Ovary (tissue), 9 donors: ENCODE results near the gene EFNA4. TPM values are rescaled to one million over a fixed set of nuclear protein-coding genes. Genes with fewer than 3 reads are reported as not detected.

Experiments used
- DNase-seq, 5 donors: peaks; one replicate each; pipeline ENCODE4 v3.0.0-alpha.2; 2019 to 2020
- H3K27ac ChIP-seq, 2 donors: fragments of 200-600 bp; one replicate each; pipeline versions ENCODE4 v1.5.1 to v1.8.0; 2019 to 2022
- H3K27me3 ChIP-seq: fragments of 200-600 bp; one replicate; pipeline ENCODE4 v1.8.0; 2022
- H3K36me3 ChIP-seq: fragments of 200-600 bp; sonication (generic); one replicate; pipeline ENCODE4 v1.5.1; 2019
- H3K4me1 ChIP-seq: one replicate; pipeline ENCODE4 v1.8.1; 2013; ENCODE audit warnings: mild to moderate bottlenecking, moderate library complexity; ENCODE audit not compliant: insufficient read depth
- H3K4me3 ChIP-seq: fragments of 200-600 bp; sonication (generic); one replicate; pipeline ENCODE4 v1.5.1; 2017
- H3K9me3 ChIP-seq, 2 donors: fragments of 200-600 bp in 1 of 2; sonication (generic) in 1 of 2; one replicate each; pipeline versions ENCODE4 v1.5.1 to v1.8.1; 2013 to 2019; ENCODE audit warnings: mild to moderate bottlenecking in 1 of 2, moderate library complexity in 1 of 2
- CTCF ChIP-seq, 3 donors: fragments of 450-650 bp in 2 of 3; fragments of 200-600 bp in 1 of 3; IDR thresholded peaks; one replicate each; pipeline versions ENCODE4 v1.5.1 to v1.8.0; 2016 to 2022; ENCODE audit warnings: antibody characterized with exemption in 3 of 3, mild to moderate bottlenecking in 1 of 3
- EP300 ChIP-seq: sonication (generic); formaldehyde crosslinking; IDR thresholded peaks from one replicate; pipeline ENCODE4 v1.6.1; 2017; ENCODE audit warnings: antibody characterized with exemption
- POLR2A ChIP-seq: fragments of 450-650 bp; IDR thresholded peaks from one replicate; pipeline ENCODE4 v1.6.1; 2017; ENCODE audit warnings: antibody characterized with exemption, mild to moderate bottlenecking, moderate library complexity
- WGBS, 3 donors: extraction: QIAGEN DNeasy Blood & Tissue Kit in 1 of 3; methylation state at CpG; one replicate each; pipeline versions ENCODE4 v1.1.5 to v1.1.7; 2013 to 2017; 5-methylcytosine and 5-hydroxymethylcytosine counted together
- intact Hi-C, 4 donors: fragments of 100-400 bp; cut with DNase I; formaldehyde crosslinking; loops; one replicate each; pipeline versions ENCODE4 v1.11.0 to v1.15.1; 2022 to 2023
- polyA plus RNA-seq, 2 donors: library from polyadenylated mRNA; stranded (reverse); fragments of 200-250 nt in 1 of 2; fragments of 350-450 nt in 1 of 2; fragmentation: Illumina TruSeq in 1 of 2; extraction: RNeasy Lipid Tissue Mini Kit (QIAGEN cat#74804) in 1 of 2; gene quantifications; one replicate each; pipeline ENCODE4 v1.2.3, GENCODE V29; 2013 to 2014
- total RNA-seq, 7 donors: library from RNA; depleted of rRNA in 2 of 7; stranded (reverse); fragments of >200 nt in 2 of 7; fragmentation: NEBNext Ultra II Directional in 3 of 7; extraction: Animal tissue kit (Norgen Biotek cat#: 25700) in 3 of 7; gene quantifications; one replicate each; pipeline versions ENCODE4 v1.1.0 to v1.2.4, GENCODE V29; 2016 to 2023
- donor health status: DM: no; HTN: no; CAD: no; lungs with moderate emphysema.
- donor health status: DM: no; HTN: no; CAD: no.
- donor health status: Bipolar disorder and iron deficiency.
- donor health status: DM: yes; HTN: yes; CAD: no.
- donor health status: DM: no; HTN: no; CAD: no.
- donor health status: DM: yes; HTN: yes; CAD: no.

EFNA4 gene
- total and polyA plus RNA-seq, 9 donors: 7.3 to 14.1 (median 10.6) TPM

GRCh38 chr1:155043301-155043702 is 20.2 kb upstream of the EFNA4 start:
- H3K27me3 ChIP-seq: no peaks in the 10 kb centered on the region
- no peaks in the 10 kb centered on the region for H3K9me3 ChIP-seq
- no peak for DNase-seq
- intact Hi-C loops: no loop called here
- no peaks in the 10 kb centered on the region for H3K4me1 ChIP-seq
- WGBS, 3 donors: 60 to 83% (median 63%) methylated on average over 11 to 12 of the region's 12 CpGs
- H3K27ac ChIP-seq: no peak overlapping the region
- H3K4me3 ChIP-seq: no peak overlapping the region
- H3K36me3 ChIP-seq: no peaks in the 10 kb centered on the region
- TF ChIP-seq EP300 (no peak), POLR2A (no peak), CTCF (IDR thresholded peaks at IDR 0.05) (no peak)

GRCh38 chr1:155043793-155044192 is 19.7 kb upstream of the EFNA4 start:
- no peaks in the 10 kb centered on the region for H3K27me3 ChIP-seq
- no peak for DNase-seq
- no peak overlapping the region for H3K4me3 ChIP-seq
- WGBS, 3 donors: 59 to 72% (median 65%) methylated on average over 3 of the region's 3 CpGs
- no peaks in the 10 kb centered on the region for H3K36me3 ChIP-seq
- no peaks in the 10 kb centered on the region for H3K9me3 ChIP-seq
- no peak overlapping the region for H3K27ac ChIP-seq
- no peaks in the 10 kb centered on the region for H3K4me1 ChIP-seq
- intact Hi-C loops: no loop called here
- TF ChIP-seq POLR2A (no peak), CTCF (IDR thresholded peaks at IDR 0.05) (no peak), EP300 (no peak)

- Histone ChIP-seq H3K27ac (no peak overlapping the region), H3K36me3 (no peaks in the 10 kb centered on the region), H3K9me3 (no peaks in the 10 kb centered on the region), H3K27me3 (no peaks in the 10 kb centered on the region), H3K4me3 (no peak overlapping the region), H3K4me1 (no peaks in the 10 kb centered on the region)
- WGBS, 3 donors: 95 to 96% (median 95%) methylated on average over 6 of the region's 6 CpGs
- TF ChIP-seq EP300 (no peak), POLR2A (no peak), CTCF (IDR thresholded peaks at IDR 0.05) (no peak)
- DNase-seq: no peak
- intact Hi-C loops: no loop called here
Observed at GRCh38 chr1:155044365-155044764, 19.2 kb upstream of the EFNA4 start.

GRCh38 chr1:155044812-155045657 is 18.5 kb upstream of the EFNA4 start:
- TF ChIP-seq EP300 (no peak), CTCF (IDR thresholded peaks at IDR 0.05) (peak in 2 of 3 donors; percentile 28 to 36), POLR2A (no peak)
- intact Hi-C loops: loop anchor here in 1 of 4 donors (5.0 kb wide), 1 partner anchor 37 kb away; no protein-coding TSS in a partner anchor
- no peaks in the 10 kb centered on the region for H3K27me3 ChIP-seq
- H3K4me3 ChIP-seq: no peak overlapping the region
- no peaks in the 10 kb centered on the region for H3K4me1 ChIP-seq
- WGBS, 3 donors: 55 to 70% (median 55%) methylated on average over 7 of the region's 7 CpGs
- DNase-seq: peak in 4 of 5 donors; percentile 45 to 61 (median 54)
- no peaks in the 10 kb centered on the region for H3K9me3 ChIP-seq
- no peaks in the 10 kb centered on the region for H3K36me3 ChIP-seq
- H3K27ac ChIP-seq: no peak overlapping the region
